H1 (cell line): ENCODE data around the gene GOLGA2. TPM values are rescaled to one million over a fixed set of nuclear protein-coding genes. Genes with fewer than 3 reads are reported as not detected.

ENCODE experiments used
- FOSL1 ChIP-seq: IDR thresholded peaks from 2 replicates; pipeline ENCODE4 v1.6.1; 2011; ENCODE audit warnings: mild to moderate bottlenecking, low read depth, low read length, moderate library complexity; ENCODE audit not compliant: insufficient read depth
- HDAC6 ChIP-seq: IDR thresholded peaks from one replicate; pipeline ENCODE4 v1.7.1; 2012; ENCODE audit warnings: low read depth, mild to moderate bottlenecking, inconsistent platforms, low read length, moderate library complexity
- KDM1A ChIP-seq: fragments of 200-600, 300-600 bp; sonication (generic); IDR thresholded peaks from 2 replicates; pipeline ENCODE4 v1.7.1; 2016; ENCODE audit warnings: mild to moderate bottlenecking, low read length, borderline replicate concordance
- TAF7 ChIP-seq: optimal IDR thresholded peaks from 2 replicates; pipeline ENCODE3; 2011; ENCODE audit warnings: low read depth, mild to moderate bottlenecking, inconsistent platforms, low read length, moderate library complexity, borderline replicate concordance
- YY1 ChIP-seq: IDR thresholded peaks from 2 replicates; pipeline ENCODE4 v1.6.1; 2011; ENCODE audit warnings: low read depth, mild to moderate bottlenecking, low read length
- polyA plus RNA-seq, 7 experiments: library from polyadenylated mRNA; depleted of rRNA in 3 of 7; stranded (reverse) in 5 of 7; unstranded in 2 of 7; fragments of >200 nt in 5 of 7; fragments of 200-250 nt in 2 of 7; gene quantifications; 1 replicate in 5 of 7; 2 replicates in 1 of 7; 4 replicates in 1 of 7; pipeline versions ENCODE4 v1.2.1 to v1.2.3, GENCODE V29; 2011 to 2013; ENCODE audit warnings: missing spikeins in 2 of 7, mixed read lengths in 2 of 7
- total RNA-seq: library from RNA; stranded (reverse); fragmentation: NEBNext Ultra II Directional; extraction: Animal tissue kit (Norgen Biotek cat#: 25700); gene quantifications from 2 replicates; pipeline ENCODE4 v1.2.1, GENCODE V29; 2021
- TF ChIP-seq, protein P1 (sequence below), 3 experiments: IDR thresholded peaks; 1 replicate in 2 of 3; 2 replicates in 1 of 3; pipeline versions ENCODE4 v1.5.1 to v1.6.1; 2011; ENCODE audit warnings: low read length in 3 of 3, mild to moderate bottlenecking in 3 of 3, inconsistent platforms in 2 of 3, low read depth in 1 of 3, moderate library complexity in 1 of 3; ENCODE audit not compliant: insufficient read depth in 1 of 3; ENCODE audit errors: control extremely low read depth in 1 of 3
- TF ChIP-seq, protein P2 (sequence below): fragments of 300-600 bp; sonication (generic); IDR thresholded peaks from 2 replicates; pipeline ENCODE4 v1.7.1; 2012; ENCODE audit warnings: low read length, moderate library complexity, mild to moderate bottlenecking, inconsistent platforms; ENCODE audit not compliant: insufficient replicate concordance

GOLGA2 gene
- total and polyA plus RNA-seq, 2 of the 8 experiments (the other 6 are each of a cell fraction or from before 2014, with no cell fraction given): 13.1 to 43.6 TPM

DNA sequence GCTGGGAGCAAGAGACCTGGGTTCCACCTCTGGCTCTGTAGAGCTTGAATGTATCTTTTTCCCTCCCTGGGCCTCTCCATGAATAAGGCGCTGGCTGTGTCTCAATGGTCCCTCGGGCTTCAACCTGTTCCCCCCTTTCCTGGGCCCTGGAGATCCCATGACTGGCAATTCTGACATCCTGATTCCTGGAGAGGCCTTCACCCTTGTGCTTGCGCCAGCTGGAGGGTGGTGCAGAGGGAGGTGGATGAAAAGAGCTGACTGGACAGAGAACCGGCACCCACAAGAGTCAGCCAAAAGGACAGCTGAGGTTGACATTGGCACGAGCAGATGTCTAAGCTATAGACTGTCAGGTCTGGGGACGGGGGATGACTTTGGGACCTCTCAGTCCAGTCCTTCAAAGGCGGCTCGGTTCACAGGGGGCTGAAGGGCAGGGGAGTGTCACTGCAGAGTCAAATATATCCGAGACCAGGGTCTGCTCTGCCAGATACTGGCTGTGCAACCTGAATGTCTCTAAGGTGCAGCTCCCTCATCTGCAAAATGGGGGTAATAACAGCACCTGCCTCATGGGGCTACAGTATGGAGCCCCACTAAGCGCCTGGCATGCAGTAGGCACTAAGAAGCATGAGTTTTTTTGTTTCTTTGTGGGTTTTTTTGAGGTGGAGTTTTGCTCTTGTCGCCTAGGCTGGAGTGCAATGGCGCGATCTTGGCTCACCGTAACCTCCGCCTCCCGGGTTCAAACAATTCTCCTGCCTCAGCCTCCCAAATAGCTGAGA is 58.8 kb downstream of the GOLGA2 start (continued):
- TF ChIP-seq, protein P1, sequence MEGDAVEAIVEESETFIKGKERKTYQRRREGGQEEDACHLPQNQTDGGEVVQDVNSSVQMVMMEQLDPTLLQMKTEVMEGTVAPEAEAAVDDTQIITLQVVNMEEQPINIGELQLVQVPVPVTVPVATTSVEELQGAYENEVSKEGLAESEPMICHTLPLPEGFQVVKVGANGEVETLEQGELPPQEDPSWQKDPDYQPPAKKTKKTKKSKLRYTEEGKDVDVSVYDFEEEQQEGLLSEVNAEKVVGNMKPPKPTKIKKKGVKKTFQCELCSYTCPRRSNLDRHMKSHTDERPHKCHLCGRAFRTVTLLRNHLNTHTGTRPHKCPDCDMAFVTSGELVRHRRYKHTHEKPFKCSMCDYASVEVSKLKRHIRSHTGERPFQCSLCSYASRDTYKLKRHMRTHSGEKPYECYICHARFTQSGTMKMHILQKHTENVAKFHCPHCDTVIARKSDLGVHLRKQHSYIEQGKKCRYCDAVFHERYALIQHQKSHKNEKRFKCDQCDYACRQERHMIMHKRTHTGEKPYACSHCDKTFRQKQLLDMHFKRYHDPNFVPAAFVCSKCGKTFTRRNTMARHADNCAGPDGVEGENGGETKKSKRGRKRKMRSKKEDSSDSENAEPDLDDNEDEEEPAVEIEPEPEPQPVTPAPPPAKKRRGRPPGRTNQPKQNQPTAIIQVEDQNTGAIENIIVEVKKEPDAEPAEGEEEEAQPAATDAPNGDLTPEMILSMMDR (IDR thresholded peaks at IDR 0.05; ENCODE audit: control extremely low read depth in 1 of 3, insufficient read depth in 1 of 3, low read depth in 1 of 3, low read length in 3 of 3): no peak
- TF ChIP-seq FOSL1: no peak
- no peak for TF ChIP-seq HDAC6
- TF ChIP-seq KDM1A: no peak
- no peak for TF ChIP-seq YY1
- TF ChIP-seq, protein P2, sequence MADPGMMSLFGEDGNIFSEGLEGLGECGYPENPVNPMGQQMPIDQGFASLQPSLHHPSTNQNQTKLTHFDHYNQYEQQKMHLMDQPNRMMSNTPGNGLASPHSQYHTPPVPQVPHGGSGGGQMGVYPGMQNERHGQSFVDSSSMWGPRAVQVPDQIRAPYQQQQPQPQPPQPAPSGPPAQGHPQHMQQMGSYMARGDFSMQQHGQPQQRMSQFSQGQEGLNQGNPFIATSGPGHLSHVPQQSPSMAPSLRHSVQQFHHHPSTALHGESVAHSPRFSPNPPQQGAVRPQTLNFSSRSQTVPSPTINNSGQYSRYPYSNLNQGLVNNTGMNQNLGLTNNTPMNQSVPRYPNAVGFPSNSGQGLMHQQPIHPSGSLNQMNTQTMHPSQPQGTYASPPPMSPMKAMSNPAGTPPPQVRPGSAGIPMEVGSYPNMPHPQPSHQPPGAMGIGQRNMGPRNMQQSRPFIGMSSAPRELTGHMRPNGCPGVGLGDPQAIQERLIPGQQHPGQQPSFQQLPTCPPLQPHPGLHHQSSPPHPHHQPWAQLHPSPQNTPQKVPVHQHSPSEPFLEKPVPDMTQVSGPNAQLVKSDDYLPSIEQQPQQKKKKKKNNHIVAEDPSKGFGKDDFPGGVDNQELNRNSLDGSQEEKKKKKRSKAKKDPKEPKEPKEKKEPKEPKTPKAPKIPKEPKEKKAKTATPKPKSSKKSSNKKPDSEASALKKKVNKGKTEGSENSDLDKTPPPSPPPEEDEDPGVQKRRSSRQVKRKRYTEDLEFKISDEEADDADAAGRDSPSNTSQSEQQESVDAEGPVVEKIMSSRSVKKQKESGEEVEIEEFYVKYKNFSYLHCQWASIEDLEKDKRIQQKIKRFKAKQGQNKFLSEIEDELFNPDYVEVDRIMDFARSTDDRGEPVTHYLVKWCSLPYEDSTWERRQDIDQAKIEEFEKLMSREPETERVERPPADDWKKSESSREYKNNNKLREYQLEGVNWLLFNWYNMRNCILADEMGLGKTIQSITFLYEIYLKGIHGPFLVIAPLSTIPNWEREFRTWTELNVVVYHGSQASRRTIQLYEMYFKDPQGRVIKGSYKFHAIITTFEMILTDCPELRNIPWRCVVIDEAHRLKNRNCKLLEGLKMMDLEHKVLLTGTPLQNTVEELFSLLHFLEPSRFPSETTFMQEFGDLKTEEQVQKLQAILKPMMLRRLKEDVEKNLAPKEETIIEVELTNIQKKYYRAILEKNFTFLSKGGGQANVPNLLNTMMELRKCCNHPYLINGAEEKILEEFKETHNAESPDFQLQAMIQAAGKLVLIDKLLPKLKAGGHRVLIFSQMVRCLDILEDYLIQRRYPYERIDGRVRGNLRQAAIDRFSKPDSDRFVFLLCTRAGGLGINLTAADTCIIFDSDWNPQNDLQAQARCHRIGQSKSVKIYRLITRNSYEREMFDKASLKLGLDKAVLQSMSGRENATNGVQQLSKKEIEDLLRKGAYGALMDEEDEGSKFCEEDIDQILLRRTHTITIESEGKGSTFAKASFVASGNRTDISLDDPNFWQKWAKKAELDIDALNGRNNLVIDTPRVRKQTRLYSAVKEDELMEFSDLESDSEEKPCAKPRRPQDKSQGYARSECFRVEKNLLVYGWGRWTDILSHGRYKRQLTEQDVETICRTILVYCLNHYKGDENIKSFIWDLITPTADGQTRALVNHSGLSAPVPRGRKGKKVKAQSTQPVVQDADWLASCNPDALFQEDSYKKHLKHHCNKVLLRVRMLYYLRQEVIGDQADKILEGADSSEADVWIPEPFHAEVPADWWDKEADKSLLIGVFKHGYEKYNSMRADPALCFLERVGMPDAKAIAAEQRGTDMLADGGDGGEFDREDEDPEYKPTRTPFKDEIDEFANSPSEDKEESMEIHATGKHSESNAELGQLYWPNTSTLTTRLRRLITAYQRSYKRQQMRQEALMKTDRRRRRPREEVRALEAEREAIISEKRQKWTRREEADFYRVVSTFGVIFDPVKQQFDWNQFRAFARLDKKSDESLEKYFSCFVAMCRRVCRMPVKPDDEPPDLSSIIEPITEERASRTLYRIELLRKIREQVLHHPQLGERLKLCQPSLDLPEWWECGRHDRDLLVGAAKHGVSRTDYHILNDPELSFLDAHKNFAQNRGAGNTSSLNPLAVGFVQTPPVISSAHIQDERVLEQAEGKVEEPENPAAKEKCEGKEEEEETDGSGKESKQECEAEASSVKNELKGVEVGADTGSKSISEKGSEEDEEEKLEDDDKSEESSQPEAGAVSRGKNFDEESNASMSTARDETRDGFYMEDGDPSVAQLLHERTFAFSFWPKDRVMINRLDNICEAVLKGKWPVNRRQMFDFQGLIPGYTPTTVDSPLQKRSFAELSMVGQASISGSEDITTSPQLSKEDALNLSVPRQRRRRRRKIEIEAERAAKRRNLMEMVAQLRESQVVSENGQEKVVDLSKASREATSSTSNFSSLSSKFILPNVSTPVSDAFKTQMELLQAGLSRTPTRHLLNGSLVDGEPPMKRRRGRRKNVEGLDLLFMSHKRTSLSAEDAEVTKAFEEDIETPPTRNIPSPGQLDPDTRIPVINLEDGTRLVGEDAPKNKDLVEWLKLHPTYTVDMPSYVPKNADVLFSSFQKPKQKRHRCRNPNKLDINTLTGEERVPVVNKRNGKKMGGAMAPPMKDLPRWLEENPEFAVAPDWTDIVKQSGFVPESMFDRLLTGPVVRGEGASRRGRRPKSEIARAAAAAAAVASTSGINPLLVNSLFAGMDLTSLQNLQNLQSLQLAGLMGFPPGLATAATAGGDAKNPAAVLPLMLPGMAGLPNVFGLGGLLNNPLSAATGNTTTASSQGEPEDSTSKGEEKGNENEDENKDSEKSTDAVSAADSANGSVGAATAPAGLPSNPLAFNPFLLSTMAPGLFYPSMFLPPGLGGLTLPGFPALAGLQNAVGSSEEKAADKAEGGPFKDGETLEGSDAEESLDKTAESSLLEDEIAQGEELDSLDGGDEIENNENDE: no peak
- TF ChIP-seq TAF7: no peak
